Epithelial cell of esophagus (primary cell): ENCODE results near the gene OPRL1.
A peak's percentile ranks its signal among the peaks of the same experiment; 100 is the strongest.

ENCODE experiments used
- DNase-seq: peaks from one replicate; pipeline ENCODE4 v3.0.0; 2010; ENCODE audit warnings: low read depth
- H3K4me3 ChIP-seq: 2 replicates; pipeline ENCODE4 v1.5.1; 2011; ENCODE audit warnings: mild to moderate bottlenecking, low read length, control low read depth
- TF ChIP-seq, protein P1 (sequence below): IDR thresholded peaks from 2 replicates; pipeline ENCODE4 v1.5.1; 2011; ENCODE audit warnings: low read depth, mild to moderate bottlenecking, low read length, control low read depth, inconsistent platforms; ENCODE audit not compliant: insufficient read depth; ENCODE audit errors: missing control alignments

The OPRL1 gene

DNA sequence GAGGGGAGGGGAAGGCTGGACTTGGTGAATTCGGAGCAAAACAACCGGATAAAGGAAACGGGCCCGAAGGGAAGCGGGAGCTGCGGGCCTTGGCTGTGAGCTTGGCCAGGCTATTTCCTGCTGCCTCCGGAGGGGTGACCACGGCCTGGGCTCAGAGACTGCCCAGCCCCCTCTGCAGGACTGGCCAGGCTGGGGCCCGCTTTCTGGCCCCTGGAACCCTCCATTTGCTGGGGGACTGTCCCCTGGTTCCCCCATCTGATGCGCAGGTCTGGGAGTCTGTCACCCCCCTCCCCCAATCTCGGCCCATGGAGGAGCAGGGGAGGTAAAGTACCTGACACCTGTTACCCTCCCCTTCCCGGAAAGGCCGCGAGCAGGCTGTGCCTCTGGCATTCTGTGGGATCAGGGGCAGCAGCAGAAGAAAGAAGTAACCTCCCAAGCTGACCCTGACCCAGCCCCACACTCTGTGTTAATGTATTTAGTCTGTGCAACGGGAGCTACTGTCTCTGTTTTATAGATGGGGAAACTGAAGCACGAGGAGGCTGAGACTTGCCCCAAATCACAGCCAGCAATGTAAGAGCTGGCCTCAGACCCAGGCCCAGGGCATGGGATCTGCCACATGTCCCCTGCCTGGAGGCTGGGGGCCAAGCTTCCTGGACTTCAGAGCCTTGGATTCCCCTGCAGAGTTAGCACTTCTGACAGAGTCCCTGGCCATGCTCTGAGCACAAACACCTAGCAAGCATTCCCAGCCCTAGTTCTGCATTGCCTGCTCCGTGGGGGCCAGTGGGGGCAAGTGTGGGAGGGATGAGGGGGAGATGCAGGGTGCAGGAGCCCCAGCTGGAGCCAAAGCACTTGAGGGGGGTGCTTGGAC, 40.4 kb upstream of the OPRL1 start:
- DNase-seq, result no peak
- TF ChIP-seq, protein P1, sequence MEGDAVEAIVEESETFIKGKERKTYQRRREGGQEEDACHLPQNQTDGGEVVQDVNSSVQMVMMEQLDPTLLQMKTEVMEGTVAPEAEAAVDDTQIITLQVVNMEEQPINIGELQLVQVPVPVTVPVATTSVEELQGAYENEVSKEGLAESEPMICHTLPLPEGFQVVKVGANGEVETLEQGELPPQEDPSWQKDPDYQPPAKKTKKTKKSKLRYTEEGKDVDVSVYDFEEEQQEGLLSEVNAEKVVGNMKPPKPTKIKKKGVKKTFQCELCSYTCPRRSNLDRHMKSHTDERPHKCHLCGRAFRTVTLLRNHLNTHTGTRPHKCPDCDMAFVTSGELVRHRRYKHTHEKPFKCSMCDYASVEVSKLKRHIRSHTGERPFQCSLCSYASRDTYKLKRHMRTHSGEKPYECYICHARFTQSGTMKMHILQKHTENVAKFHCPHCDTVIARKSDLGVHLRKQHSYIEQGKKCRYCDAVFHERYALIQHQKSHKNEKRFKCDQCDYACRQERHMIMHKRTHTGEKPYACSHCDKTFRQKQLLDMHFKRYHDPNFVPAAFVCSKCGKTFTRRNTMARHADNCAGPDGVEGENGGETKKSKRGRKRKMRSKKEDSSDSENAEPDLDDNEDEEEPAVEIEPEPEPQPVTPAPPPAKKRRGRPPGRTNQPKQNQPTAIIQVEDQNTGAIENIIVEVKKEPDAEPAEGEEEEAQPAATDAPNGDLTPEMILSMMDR, result peak; percentile 1
- H3K4me3 ChIP-seq, result peak overlapping the region; percentile 42

- H3K4me3 ChIP-seq, result no peak overlapping the region
- no peak for DNase-seq
- TF ChIP-seq, protein P1, result no peak
Measured at GRCh38 chr20:64040231-64041039, 39.4 kb upstream of the OPRL1 start.

- no peak overlapping the region for H3K4me3 ChIP-seq
- TF ChIP-seq, protein P1, result no peak
- DNase-seq, result no peak
Measured at GRCh38 chr20:64041040-64041780, 38.7 kb upstream of the OPRL1 start.

GRCh38 chr20:64041781-64042053, 38.2 kb upstream of the OPRL1 start:
- TF ChIP-seq, protein P1, result no peak
- no peak for DNase-seq
- peak overlapping the region; percentile 33 for H3K4me3 ChIP-seq

DNA sequence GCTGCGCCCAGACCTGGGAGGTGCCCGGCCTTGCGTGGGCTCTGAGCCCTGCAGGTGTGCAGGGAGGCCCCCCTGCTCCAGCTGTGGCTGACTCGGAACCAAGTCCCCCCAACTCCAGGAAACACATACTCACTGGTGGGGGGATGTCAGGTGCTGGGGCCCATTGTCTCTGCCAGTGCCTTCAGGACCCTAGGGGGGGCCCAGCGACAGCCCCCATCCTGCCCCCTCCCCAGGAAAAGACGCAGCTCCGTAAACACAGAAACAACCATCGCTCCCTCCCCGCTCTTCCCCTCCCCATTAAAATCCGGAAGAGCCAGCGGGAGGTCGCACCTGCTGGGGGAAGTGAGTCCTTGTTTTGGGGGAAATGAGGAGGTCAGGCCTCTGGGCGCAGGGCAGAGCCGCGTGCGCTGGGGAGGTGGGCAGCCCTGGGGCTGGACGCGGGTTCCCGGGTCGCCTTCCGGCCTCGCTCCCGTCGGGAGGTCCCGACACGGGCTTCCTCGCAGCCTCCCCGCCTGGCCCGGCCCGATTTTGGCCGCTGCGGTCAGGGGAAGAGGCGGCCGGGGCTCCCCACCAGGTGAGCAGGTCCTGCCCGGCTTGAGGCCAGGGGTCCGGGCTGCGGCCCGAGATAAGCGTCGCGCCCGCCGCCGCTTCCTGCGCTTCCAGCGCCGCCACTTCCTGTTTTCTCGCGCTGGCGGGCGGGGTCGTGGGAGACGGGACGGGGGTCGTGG, 37.7 kb upstream of the OPRL1 start:
- no peak for DNase-seq
- TF ChIP-seq, protein P1, result no peak
- H3K4me3 ChIP-seq, result peak overlapping the region; percentile 33

GRCh38 chr20:64043768-64044167, 36.1 kb upstream of the OPRL1 start:
- H3K4me3 ChIP-seq, result no peak overlapping the region
- DNase-seq, result no peak
- TF ChIP-seq, protein P1, result no peak
